Femur (tissue), 1 donor: ENCODE data around the gene TMEM181.
"Not testable (repeated sequence)": the region's sequence is repeated elsewhere in the genome, so short reads cannot be mapped to it uniquely, and the experiment has no call there.

Source experiments
- DNase-seq: peaks from one replicate; pipeline ENCODE4 v3.0.0-alpha.2; 2017

TMEM181 gene

DNA sequence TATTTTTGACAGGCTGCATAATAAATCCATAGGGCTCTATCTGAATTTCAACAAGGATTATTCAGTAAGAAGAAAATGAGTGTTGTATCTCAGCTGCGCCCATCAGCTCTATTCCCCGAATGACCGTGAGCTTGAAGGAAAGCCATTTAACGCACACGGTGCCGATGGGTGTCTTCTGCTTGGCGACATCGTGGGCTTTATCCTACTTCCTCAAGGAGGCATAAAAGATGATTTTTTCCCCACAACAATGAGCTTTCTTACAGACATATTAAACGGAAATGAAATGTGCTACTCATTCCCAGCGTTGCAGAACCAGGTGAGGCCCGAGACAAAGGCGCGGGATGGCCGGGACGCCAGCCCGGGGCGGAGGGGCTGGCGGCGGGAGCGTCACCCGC, 83.9 kb downstream of the TMEM181 start:
- peak; percentile 36 for DNase-seq

DNA sequence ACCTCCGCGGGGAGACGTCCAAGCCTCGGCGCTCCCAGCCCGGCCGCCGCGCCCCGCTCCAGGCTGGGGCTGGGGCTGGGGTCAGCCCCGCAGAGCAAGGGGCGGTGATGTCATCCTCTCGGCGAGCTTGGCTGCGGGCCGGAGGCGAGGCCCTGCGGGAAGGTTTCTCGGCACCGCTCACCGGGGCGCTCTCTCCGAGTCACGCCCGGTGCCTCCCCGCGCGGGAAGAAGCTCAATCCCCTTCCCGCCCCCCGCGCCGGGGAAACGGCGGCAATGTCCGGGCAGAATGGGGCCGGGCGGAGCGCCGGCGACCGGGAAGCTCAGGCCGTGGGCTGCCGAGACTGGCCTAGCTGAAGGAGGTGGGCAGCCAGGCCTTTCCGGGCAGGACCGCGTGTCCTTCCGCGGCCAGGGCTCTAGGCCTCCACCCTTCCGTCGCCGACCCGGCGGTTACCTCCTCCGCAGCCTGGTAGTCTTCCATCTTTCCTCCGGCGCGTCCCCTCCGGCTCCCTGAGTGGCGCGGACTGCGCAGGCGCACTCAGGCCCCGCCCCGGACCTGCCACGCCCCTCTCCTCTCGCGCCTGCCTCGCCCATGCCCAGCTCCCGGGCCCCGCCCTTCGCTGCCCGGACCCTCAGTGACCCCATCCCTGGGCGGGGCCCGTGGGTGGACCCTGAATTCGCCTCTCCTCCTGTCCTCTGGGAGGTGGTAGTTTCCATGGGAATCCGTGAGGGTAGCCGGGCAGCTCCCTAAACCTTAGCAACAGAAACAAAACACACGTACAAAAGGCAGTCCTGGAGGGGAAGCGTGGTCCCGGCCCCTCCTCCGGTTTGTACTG, 84.6 kb downstream of the TMEM181 start, which contains the start of gene DYNLT1:
Gene DYNLT1, minus strand, starts transcription at position 513 of the 833 bp plus-strand sequence. Its CDS starts 35 bp downstream, at position 478.
- peak; percentile 96 for DNase-seq

- DNase-seq, result peak; percentile 23
These were observed 85.5 kb downstream of the TMEM181 start for GRCh38 chr6:158645064-158646022.

- DNase-seq, result no peak
These were observed 86.4 kb downstream of the TMEM181 start for GRCh38 chr6:158646023-158646910.

DNA sequence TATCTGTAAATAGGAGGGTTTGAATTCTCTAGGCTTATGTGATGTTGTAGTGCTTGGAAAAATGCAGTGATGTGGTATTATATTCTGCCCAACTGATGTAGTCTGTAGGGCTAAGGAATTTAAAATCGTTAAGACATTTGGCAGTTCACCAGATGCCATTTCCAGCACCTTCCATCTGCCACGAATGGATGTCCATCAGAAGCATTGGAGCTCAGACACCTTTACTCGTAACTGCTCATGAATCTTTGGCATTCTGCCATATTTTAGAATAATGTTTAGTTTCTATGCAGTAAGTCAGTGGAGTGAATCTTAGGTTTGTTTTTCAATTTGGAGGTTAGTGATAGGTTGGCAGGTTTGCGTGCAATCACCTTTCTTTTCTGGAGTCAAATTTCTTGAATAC, 87.6 kb downstream of the TMEM181 start:
- DNase-seq, result no peak

- DNase-seq, result no peak
These were observed 88.8 kb downstream of the TMEM181 start for GRCh38 chr6:158648682-158649131.

- DNase-seq, result no peak
These were observed 89.6 kb downstream of the TMEM181 start, which contains the start of gene SYTL3 for GRCh38 chr6:158649289-158650143. TSS of gene SYTL3 (plus strand) at chr6:158650054. CDS start at chr6:158663269, 13,215 bp downstream.

DNA sequence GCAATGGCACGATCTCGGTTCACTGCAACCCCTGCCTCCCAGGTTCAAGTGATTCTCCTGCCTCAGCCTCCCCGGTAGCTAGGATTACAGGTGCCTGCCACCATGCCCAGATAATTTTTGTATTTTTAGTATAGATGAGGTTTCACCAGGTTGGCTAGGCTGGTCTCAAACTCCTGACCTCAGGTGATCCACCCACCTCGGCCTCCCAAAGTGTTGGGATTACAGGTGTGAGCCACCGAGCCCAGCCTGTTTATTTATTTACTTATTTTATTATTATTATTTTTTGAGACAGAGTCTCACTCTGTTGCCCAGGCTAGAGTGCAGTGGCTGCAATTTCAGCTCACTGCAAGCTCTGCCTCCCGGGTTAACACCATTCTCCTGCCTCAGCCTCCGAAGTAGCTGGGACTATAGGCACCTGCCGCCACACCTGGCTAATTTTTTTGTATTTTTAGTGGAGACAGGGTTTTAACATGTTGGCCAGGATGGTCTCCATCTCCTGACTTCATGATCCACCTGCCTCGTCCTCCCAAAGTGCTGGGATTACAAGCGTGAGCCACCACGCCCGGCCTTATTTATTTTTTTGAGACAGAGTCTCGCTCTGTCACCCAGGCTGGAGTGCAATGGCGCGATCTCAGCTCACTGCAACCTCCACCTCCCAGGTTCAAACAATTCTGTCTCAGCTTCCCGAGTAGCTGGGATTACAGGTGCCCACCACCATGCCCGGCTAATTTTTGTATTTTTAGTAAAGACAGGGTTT, 92.3 kb downstream of the TMEM181 start:
- DNase-seq, result not testable (repeated sequence)

GRCh38 chr6:158653577-158654354, 93.9 kb downstream of the TMEM181 start:
- no peak for DNase-seq

DNA sequence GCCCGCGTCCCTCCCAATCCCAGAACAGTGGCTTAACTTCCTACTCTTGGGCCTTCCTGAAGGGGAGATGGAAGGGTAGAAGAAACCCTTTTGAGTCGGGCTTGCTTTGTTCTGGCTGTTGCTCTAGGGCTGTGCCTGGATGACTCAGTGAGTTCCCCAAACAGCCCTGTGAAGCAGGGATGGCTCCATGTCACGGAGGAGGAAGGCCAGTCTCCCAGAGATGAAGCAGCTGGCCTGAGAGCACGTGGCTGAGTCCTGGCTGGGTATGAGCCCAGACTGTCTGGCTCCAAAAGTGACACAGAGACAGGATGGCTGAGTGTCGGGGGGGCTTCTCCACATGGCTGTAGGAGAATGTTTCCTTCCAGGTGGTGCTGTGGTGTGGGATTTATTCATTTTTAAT, 94.6 kb downstream of the TMEM181 start:
- peak; percentile 78 for DNase-seq

DNA sequence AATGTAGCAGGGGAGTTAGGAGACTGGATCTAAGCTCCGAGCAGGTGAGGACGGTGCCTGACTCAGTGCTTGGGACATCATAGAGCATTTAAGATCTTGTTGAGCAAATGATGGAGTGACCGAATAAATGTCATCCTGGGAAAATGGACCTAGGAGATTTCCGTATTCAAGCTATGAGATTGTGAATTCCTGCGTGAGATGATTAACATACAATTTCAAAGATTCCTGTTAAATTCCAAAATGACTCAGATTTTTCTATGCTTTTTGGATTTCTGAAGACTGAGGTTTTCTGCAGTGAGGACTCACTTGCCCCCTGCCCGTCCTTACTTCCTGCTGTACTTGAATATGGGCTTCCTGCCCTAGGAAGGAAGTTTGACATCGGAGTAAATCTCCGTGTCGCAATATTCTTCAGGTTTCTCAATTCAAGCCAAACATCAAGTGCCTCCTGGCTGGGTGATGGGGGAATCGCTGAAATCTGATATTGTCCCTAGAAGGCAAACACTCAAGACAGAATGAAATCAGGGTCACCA, 95.1 kb downstream of the TMEM181 start:
- no peak for DNase-seq

DNA sequence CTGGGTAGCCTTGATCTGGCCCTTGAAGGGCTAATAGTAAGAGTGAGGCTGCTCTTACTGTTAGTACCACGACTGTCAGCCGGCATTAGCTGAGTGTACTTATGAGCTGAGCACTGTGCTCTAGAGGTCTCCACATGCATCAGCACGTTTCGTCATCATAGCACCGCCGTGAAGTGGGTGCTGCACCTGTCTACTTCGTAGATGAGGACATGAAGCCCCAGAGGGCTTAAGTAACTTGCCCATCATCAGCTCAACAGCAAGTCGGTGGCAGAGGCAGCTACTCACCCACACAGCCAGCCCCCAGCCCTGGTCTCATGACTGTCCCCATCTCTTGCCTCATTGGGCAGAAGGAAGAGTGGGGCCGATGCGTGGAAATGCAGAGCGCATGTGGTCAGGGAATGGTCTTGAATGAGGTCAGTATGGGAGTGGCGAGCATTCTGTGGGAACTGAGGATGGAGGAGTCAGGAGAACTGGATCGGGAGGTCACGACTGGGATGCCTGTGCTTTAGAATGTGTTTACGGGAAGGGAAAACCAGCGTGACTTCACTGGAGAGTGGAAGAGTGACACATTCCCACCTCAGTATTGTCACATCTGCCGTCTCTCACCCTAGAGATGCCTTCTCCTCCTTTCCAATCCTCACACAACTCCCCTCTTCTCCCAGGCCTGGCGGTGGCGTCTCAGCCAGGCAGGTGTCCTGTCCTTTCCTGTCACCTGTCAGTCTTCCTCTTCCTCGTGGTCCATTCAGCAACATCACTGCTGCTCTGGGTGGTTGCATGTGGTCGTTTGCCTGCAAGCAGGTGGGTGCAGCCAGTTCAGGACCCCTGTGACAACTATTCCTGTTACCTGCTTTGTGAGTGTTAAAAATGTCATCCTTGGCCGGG, 95.9 kb downstream of the TMEM181 start:
- DNase-seq, result no peak

DNA sequence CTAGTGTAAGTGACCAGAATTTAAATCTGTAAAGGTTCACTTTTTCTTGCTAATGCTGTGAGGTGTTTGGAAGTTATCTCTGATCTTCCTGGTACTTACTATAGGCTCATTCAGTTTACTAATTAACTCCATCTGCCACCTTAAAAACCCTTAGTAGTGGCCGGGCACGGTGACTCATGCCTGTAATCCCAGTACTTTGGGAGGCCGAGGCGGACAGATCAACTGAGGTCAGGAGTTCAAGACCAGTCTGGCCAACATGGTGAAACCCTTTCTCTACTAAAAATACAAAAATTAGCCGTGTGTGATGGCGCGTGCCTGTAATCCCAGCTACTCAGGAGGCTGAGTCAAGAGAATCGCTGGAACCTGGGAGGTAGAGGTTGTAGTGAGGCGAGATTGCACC, 97.1 kb downstream of the TMEM181 start:
- DNase-seq, result not testable (repeated sequence)

GRCh38 chr6:158660333-158660754, 100.5 kb downstream of the TMEM181 start:
- DNase-seq, result no peak

DNA sequence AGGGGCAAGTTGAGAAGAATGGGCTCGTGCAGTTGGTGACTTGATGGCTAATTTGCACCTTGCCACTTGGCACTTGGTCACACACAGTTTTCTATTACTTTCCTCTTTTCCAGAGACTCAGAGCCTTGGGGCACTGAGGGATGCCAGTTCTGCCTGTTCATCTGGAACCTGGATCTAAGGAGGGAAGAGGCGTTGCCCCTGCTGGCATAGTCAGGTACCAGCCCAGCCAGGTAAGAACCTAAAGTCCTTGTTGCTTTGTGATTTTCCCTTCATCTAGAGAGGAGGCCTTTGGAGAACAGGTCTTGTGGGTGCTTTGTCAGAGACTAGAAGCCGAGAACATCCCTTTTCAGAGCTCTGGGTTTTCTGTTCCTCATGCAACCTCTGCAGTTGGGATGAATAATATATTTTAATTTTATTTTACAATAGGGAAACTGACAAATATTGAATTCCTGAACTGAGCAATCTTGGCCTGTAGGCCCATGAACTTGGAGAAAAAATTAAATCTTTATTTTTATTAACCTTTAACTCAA, 101.3 kb downstream of the TMEM181 start:
- no peak for DNase-seq

GRCh38 chr6:158662607-158662953, 102.7 kb downstream of the TMEM181 start:
- no peak for DNase-seq

DNA sequence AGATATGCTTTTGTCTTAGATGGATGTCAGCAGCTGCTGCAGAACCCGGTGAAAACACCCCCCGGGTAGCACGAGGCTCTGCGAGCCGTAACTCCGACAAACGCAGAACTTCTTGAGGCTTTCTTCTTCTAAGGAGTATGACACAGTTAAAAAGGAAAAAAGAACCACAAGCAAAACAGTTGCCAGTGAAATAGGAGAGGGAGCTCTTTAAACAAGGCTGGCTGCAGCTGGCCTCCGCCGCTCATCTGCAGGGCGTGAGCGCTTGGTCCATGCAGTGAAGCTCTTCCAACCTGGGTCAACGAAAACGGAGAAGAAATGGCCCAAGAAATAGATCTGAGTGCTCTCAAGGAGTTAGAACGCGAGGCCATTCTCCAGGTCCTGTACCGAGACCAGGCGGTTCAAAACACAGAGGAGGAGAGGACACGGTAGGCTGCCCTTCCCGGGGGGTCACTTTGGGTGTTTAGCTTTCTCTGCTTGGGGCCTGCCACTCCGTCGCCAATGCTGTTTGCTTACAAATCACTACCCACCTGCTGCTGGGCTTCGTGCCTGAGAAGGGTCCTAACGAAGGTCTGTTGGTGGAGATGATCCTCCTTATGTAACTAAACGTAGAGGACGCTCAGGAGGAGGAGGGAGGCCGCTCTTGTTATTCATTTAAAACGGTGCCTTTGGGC, 103.2 kb downstream of the TMEM181 start:
- peak; percentile 64 for DNase-seq
